Kidney capillary endothelial cell (primary cell): ENCODE data around the gene KRT9.
"Not testable (repeated sequence)": the region's sequence is repeated elsewhere in the genome, so short reads cannot be mapped to it uniquely, and the experiment has no call there.

Experiments
- DNase-seq: peaks from one replicate; pipeline ENCODE4 v3.0.0-alpha.2; 2018; ENCODE audit warnings: low spot score

KRT9 gene

DNA sequence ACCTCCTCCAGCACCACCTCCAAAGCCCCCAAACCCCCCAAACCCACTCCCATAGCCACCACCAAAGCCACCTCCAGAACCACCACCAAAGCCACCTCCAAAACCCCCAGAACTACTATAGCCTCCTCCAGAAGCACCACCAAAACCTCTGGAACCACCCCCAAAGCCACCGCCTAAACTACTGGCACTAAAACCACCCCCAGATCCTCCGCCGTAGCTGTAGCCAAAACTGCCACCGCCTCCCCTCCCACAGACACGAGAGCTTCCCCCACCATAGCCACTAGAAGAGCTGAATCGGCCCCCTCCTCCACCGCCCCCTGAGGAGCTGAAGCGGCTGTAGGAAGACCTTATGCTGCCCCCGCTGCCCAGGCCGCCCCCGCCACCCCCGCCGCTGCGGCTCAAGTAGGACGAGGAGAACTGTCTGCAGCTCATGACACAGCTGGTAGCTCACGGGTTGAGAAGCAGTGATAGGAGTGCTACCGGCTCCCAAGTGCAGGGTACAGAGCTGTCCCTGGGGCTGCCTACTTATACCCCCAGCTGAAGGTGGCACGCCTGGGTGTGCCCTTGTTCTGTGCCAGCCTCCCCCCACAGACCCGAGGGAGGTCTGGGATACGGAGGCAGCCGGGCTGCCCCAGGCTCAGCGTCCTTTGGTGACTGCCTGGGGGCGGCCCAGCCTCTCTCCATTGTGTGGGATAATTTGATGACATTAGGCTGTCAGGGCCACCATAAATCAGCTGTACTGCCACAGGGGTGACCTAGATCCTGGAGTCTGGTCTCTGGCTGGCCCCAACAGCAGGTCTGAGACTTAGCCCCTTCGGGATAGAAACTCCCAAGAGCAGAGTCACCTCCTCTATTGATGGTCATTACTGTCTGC is at the start of gene KRT9:
Gene KRT9 (minus strand): TSS at position 499 of the 874 bp plus-strand sequence. CDS start 67 bp downstream, at position 432.
- DNase-seq: no peak

DNA sequence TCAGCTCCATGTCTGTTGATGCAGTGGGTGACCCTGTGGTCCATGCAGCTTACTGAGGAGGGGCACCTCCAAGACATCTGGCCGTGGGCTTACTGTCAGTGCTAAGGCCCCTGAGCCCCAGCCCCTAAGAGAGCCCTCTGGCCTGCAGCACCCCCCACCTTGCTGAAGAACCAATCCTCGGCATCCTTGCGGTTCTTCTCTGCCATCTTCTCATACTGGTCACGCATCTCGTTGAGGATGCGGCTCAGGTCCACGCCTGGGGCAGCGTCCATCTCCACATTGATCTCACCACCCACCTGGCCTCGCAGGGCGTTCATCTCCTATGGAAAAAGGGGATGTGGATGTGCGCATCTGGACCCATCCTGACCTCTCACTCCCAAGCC is 49.6 kb upstream of the KRT9 start:
- DNase-seq: not testable (repeated sequence)

DNA sequence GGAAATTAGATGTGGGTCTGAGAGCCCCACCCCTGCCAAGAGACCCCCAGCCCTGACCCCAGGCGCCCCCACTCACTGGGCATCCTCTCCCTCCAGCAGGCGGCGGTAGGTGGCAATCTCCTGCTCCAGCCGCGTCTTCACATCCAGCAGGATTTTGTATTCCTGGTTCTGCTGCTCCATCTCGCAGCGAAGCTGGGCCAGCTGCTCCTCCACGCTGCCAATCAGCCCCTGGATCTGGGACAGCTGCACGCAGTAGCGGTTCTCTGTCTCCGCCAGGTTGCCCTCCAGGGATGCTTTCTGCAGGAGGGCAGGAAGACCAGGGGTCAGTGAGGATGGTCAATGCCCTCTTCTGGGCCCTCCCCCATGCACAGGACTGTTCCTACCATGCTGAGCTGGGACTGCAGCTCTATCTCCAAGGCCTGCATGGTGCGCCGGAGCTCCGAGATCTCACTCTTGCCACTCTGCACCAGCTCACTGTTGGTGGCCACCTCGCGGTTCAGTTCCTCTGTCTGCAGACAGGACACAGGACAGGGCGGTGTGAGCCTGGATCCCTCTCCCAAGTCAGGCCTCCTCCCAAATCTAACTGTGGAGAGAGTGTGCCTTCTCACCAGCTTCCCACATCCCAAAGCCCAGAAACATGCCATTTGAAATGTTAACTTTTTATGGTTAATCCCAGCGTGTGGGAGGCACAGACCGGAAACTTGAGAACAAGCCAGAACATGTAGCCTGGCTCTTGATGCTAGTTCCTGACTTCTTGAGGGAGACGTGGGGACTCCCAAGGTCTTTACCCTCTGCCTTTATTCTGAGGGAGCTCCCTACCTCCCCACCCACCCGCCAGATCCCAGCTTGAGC is 49.0 kb upstream of the KRT9 start:
- DNase-seq: no peak

DNA sequence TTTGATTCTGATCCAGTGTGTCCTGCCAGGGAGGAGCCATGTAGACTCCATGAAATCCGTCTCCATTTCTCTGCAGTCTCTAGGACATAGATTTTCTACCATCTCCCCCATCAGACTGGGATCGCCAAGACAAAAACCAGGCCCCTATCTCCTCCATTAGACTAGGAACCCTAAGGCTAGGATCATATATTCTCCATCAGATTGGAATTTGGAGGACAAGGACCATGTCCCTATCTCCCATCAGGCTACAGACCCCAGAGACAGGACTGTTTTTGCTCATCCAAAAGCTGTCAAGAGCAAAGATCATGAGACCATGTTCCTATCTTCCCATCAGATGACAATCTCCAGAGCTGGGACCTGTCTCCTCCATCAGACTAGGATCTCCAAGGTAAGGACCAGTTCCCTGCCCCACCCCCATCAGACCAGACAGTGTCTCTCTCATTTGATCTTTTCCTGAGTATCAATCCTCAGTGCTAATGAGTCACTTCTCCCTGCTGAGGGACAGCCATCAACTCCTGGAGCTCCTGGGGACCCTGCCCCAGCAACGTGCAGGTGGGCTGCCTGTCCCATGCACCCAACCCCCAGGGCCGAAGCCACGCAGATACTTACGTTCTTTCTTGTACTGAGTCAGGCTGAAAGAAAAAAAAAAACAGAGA is 48.2 kb upstream of the KRT9 start:
- not testable (repeated sequence) for DNase-seq

DNA sequence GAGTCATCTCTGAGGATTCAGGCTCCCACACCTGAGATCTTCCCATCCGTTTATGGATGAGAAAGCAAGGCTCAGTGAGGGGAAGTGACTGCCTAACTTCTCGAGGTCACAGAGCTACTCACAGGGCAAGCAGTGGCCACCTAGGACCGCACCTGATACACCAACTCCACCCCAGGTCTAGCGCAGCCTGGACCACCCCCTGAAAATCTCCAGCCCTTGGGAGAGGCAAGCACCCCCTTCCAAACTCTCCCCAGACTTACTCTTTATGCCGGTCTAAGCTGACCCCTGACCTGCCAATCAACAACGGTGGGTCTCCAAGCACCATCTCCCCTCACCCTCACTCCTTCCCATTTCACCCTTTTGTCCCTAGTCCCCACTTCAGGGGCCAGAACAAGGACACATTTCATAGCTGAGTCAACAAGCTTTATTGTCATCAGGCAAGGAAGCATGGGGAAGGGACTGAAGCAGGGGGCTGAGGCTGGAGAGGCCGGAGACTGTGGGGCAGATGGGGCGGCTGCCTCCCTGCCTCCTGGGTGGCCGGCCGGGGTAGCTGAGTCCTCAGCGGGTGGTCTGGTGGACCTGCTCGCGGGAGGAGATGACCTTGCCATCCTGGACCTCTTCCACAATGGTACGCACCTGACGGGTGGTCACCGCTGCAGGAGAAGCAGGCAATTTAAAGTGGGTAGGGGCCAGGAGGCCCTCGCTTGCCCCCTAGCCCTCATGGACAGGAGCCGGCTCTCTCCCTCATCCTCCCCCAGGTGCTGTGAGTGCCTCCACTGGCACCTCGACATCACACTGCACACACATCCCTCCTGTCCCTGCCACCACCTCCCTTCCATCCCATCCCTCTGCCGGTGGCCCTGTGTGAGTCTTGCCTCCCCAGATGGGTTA is 47.4 kb upstream of the KRT9 start:
- DNase-seq: no peak

GRCh38 chr17:41618341-41619035 is 46.6 kb upstream of the KRT9 start:
- no peak for DNase-seq

DNA sequence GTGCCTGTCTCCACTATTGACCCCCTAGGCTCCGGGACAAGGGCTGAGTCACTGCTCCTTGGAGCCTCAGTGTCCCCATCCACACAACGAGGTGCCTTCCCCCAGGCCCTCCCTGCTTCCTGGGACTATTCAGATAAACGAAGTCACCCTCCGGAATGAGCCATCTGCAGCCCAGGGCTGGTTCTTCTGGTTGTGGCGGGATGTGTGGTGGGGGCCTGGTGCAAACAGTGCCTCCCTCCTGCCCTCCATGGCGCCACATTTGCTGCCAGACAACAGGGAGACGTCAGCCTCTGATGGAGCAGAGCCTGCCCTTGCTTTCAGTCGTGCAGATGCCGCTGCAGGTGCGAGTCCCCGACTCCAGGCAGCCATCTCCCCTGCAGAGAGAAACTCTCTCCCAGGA is 45.8 kb upstream of the KRT9 start:
- DNase-seq: no peak

DNA sequence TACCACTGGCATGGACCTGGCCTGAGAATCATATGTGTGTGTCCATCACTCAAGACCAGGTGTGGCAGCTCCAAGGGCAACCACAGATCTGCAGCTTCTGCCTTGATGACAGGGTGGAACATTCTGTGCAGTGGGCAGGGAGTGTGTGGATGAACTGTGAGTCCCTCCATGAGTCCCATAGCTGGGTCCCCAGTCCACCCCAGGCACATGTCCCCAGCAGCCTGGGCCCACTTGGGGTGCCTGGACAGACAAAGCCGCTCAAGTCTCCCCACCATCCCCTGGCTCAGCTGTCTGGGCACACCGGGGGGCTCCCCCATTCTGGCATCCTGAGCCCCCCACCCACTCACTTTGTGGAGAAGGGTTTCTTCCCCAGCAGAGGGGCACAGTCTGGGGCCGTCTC is 45.3 kb upstream of the KRT9 start:
- DNase-seq: no peak

- not testable (repeated sequence) for DNase-seq
Observed at GRCh38 chr17:41616486-41616885, 44.6 kb upstream of the KRT9 start.

GRCh38 chr17:41615454-41615853 is 43.6 kb upstream of the KRT9 start:
- DNase-seq: no peak

GRCh38 chr17:41614767-41615166 is 42.9 kb upstream of the KRT9 start:
- not testable (repeated sequence) for DNase-seq

GRCh38 chr17:41614098-41614497 is 42.2 kb upstream of the KRT9 start:
- DNase-seq: no peak

- DNase-seq: no peak
Observed at GRCh38 chr17:41613277-41614082, 41.6 kb upstream of the KRT9 start.

DNA sequence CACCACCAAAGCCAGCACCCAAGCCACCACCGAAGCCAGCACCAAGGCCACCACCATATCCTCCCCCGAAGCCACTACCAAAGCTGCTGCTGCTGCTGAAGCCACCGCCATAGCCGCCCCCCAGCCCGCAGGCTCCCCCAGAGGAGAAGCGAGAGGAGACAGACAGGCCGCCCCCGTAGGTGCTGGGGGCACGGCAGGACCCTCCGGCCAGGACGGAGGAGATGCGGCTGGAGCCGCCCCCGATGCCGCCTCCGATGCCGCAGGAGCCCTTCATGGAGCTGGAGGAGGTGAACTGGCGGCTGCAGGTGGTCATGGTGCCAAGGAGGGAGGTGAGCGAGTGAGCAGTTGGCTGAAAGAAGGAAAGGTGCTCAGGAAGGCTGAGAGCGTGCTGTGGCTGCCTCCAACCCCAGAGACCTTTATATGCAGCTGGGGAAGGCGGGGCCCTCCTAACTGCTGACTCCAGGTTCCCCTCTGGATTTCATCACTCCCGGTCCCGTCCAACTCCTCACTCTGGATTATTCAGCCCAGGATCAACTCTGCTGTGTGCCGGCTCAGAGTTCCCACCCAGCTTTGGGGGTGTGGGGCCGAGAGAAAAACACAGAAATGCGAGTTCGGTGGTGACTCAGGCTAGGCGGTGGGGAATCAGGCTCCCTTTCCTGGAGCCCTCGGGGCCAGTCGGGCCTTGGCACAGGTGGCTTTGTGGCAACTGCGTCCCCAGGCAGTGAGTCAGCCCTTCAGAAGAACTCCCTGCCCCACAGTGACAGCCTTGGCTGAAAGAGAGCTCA is 40.7 kb upstream of the KRT9 start, which contains the start of gene KRT16:
Gene KRT16 (minus strand): TSS at position 392 of the 785 bp plus-strand sequence. CDS start 79 bp downstream, at position 313.
- DNase-seq: not testable (repeated sequence)

GRCh38 chr17:41610965-41611640 is 39.2 kb upstream of the KRT9 start:
- DNase-seq: no peak

DNA sequence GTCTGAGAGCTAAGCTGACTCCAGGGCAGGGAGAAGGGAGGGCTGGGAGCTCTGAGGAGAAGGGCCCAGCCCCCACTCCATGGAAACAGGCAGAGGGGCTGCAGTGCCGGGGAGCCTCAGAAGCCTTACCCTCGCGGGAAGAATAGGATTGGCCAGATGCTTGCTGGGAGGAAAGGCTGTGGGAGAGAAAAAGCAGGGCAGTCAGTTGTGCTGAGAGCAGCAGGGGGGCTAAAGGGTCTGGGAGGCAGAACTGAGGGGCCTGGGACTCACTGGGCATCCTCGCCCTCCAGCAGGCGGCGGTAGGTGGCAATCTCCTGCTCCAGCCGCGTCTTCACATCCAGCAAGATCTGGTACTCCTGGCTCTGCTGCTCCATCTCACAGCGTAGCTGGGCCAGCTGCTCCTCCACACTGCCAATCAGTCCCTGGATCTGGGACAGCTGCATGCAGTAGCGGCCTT is 38.2 kb upstream of the KRT9 start:
- not testable (repeated sequence) for DNase-seq

DNA sequence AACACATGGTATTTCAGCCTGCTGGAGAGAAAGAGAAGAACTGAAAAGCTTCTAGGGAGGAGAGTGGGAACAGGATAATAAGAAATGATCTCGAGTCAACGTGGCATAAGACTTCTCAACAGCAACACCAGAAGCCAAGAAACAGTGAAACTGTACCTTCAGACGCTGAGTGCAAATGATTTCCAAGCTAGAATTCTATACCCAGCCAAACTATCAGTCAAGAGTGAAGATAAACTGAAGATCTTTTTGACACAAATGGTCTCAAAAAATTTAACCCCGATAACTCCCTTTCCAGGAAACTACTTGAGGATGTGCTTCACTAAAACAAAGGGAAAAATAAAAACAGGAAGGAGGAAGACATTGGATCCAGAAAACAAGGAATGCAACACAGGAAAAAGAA is 35.1 kb upstream of the KRT9 start:
- DNase-seq: not testable (repeated sequence)

DNA sequence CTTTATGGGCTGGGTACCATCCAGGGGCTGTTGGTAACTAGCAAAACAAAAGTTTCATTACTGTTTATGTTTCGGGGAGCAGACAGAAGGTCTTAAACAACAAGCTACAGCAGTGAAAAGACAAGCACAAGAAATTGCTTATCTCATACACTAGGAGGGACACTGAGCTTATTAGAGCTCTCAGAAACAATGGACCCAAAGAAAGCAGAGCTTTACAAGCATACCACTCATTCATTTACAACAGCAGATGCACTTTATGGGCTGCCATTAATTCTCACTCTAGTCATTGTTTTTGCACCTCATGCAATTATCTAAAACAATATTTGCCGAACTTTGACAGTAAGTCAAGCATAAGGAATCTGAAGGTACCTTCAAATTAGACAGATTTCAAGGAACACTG is 30.7 kb upstream of the KRT9 start:
- no peak for DNase-seq
